NCI-H1417 treated with DMSO at 0.1 percent for 48 hours (cell line): Measurements from ENCODE around the gene ZNF330.

ENCODE experiments used
- DNase-seq: peaks from one replicate; lab custom pipeline; 2025; lab: John Stamatoyannopoulos, UW

The ZNF330 gene

GRCh38 chr4:141233673-141234072 lies 13.0 kb downstream of the ZNF330 start:
- DNase-seq = no peak

GRCh38 chr4:141238186-141238585 lies 17.5 kb downstream of the ZNF330 start:
- DNase-seq = no peak

GRCh38 chr4:141240259-141240658 lies 19.6 kb downstream of the ZNF330 start:
- DNase-seq = no peak

- no peak for DNase-seq
Observed at GRCh38 chr4:141240671-141241070, 20.0 kb downstream of the ZNF330 start.

- no peak for DNase-seq
Observed at GRCh38 chr4:141241986-141242385, 21.3 kb downstream of the ZNF330 start.

- no peak for DNase-seq
Observed at GRCh38 chr4:141244419-141244818, 23.7 kb downstream of the ZNF330 start.

GRCh38 chr4:141246243-141246642 lies 25.5 kb downstream of the ZNF330 start:
- no peak for DNase-seq

GRCh38 chr4:141246683-141247429 lies 26.2 kb downstream of the ZNF330 start:
- DNase-seq = no peak

GRCh38 chr4:141247430-141247780 lies 26.7 kb downstream of the ZNF330 start:
- DNase-seq = no peak

GRCh38 chr4:141248029-141248428 lies 27.3 kb downstream of the ZNF330 start:
- no peak for DNase-seq

- no peak for DNase-seq
Observed at GRCh38 chr4:141248486-141248885, 27.8 kb downstream of the ZNF330 start.

- no peak for DNase-seq
Observed at GRCh38 chr4:141254326-141254725, 33.6 kb downstream of the ZNF330 start.

GRCh38 chr4:141255016-141255415 lies 34.3 kb downstream of the ZNF330 start:
- DNase-seq = no peak

- no peak for DNase-seq
Observed at GRCh38 chr4:141258558-141258957, 37.9 kb downstream of the ZNF330 start.

- no peak for DNase-seq
Observed at GRCh38 chr4:141275834-141276233, 55.1 kb downstream of the ZNF330 start.

- DNase-seq = no peak
Observed at GRCh38 chr4:141283152-141283551, 62.5 kb downstream of the ZNF330 start.

- DNase-seq = no peak
Observed at GRCh38 chr4:141283563-141283962, 62.9 kb downstream of the ZNF330 start.
